H9 (cell line): ENCODE results near the gene PDRG1. TPM values are rescaled to one million over a fixed set of nuclear protein-coding genes. Genes with fewer than 3 reads are reported as not detected.

Experiments used
- DNase-seq: peaks from one replicate; pipeline ENCODE4 v3.0.0-alpha.2; 2017
- H2AFZ ChIP-seq: one replicate; pipeline ENCODE4 v1.6.1; 2013; ENCODE audit warnings: mild to moderate bottlenecking, low read length, control low read depth, moderate library complexity
- H2AK5ac ChIP-seq: 2 replicates; pipeline ENCODE4 v1.6.1; 2013; ENCODE audit warnings: low read length, control low read depth, mixed read lengths; ENCODE audit not compliant: insufficient read length
- H2BK120ac ChIP-seq: one replicate; pipeline ENCODE4 v1.6.1; 2013; ENCODE audit warnings: low read depth, mild to moderate bottlenecking, low read length, control low read depth, inconsistent platforms; ENCODE audit not compliant: poor library complexity, severe bottlenecking
- H2BK12ac ChIP-seq: 2 replicates; pipeline ENCODE4 v1.6.1; 2013; ENCODE audit warnings: low read length, control low read depth, mixed read lengths, low read depth; ENCODE audit not compliant: insufficient read length
- H2BK15ac ChIP-seq: 2 replicates; pipeline ENCODE4 v1.6.1; 2013; ENCODE audit warnings: low read depth, low read length, control low read depth
- H2BK20ac ChIP-seq: one replicate; pipeline ENCODE4 v1.6.1; 2013; ENCODE audit warnings: low read depth, mild to moderate bottlenecking, low read length, control low read depth, inconsistent platforms; ENCODE audit not compliant: poor library complexity, severe bottlenecking
- H2BK5ac ChIP-seq: 2 replicates; pipeline ENCODE4 v1.6.1; 2013; ENCODE audit warnings: low read length, control low read depth, mixed read lengths; ENCODE audit not compliant: insufficient read length
- H3K14ac ChIP-seq: 2 replicates; pipeline ENCODE4 v1.6.1; 2013; ENCODE audit warnings: low read length, control low read depth; ENCODE audit not compliant: insufficient read depth
- H3K18ac ChIP-seq: 2 replicates; pipeline ENCODE4 v1.6.1; 2013; ENCODE audit warnings: low read depth, mild to moderate bottlenecking, mixed read lengths, low read length, control low read depth; ENCODE audit not compliant: insufficient read length
- H3K23ac ChIP-seq: 2 replicates; pipeline ENCODE4 v1.6.1; 2013; ENCODE audit warnings: low read length, control low read depth, mixed read lengths, low read depth; ENCODE audit not compliant: insufficient read length
- H3K23me2 ChIP-seq: 2 replicates; pipeline ENCODE4 v1.6.1; 2013; ENCODE audit warnings: low read depth, mild to moderate bottlenecking, mixed read lengths, low read length, control low read depth; ENCODE audit not compliant: insufficient read length, poor library complexity, severe bottlenecking
- H3K27ac ChIP-seq: 2 replicates; pipeline ENCODE4 v1.5.1; 2013; ENCODE audit warnings: low read length, control low read depth, mixed read lengths, low read depth; ENCODE audit not compliant: insufficient read length
- H3K27me3 ChIP-seq: 2 replicates; pipeline ENCODE4 v1.6.1; 2013; ENCODE audit warnings: low read length, control low read depth, inconsistent platforms; ENCODE audit not compliant: insufficient read depth
- H3K4ac ChIP-seq: 2 replicates; pipeline ENCODE4 v1.6.1; 2013; ENCODE audit warnings: low read depth, mild to moderate bottlenecking, control low read depth, inconsistent platforms, low read length, moderate library complexity
- H3K4me1 ChIP-seq: 2 replicates; pipeline ENCODE4 v1.6.1; 2013; ENCODE audit warnings: low read length, control low read depth, inconsistent platforms; ENCODE audit not compliant: insufficient read depth
- H3K4me2 ChIP-seq: 2 replicates; pipeline ENCODE4 v1.6.1; 2013; ENCODE audit warnings: low read length, control low read depth, mixed read lengths; ENCODE audit not compliant: insufficient read length, insufficient read depth
- H3K56ac ChIP-seq: 2 replicates; pipeline ENCODE4 v1.6.1; 2013; ENCODE audit warnings: low read depth, mild to moderate bottlenecking, mixed read lengths, low read length, control low read depth; ENCODE audit not compliant: insufficient read length
- H3K79me1 ChIP-seq: 2 replicates; pipeline ENCODE4 v1.6.1; 2013; ENCODE audit warnings: low read depth, mild to moderate bottlenecking, moderate library complexity, low read length, control low read depth, inconsistent platforms; ENCODE audit not compliant: insufficient read depth, poor library complexity, severe bottlenecking
- H3K79me2 ChIP-seq: 2 replicates; pipeline ENCODE4 v1.6.1; 2013; ENCODE audit warnings: low read length, control low read depth, inconsistent platforms; ENCODE audit not compliant: insufficient read depth
- H3K9ac ChIP-seq: 2 replicates; pipeline ENCODE4 v1.6.1; 2013; ENCODE audit warnings: low read length, control low read depth, mixed read lengths; ENCODE audit not compliant: insufficient read length; ENCODE audit errors: extremely low read depth
- H3K9me3 ChIP-seq: one replicate; pipeline ENCODE4 v1.6.1; 2013; ENCODE audit warnings: low read depth, low read length, inconsistent platforms; ENCODE audit not compliant: control insufficient read depth
- H3T11ph ChIP-seq: one replicate; pipeline ENCODE4 v1.6.1; 2013; ENCODE audit warnings: mild to moderate bottlenecking, low read length, control low read depth, inconsistent platforms
- H4K20me1 ChIP-seq: one replicate; pipeline ENCODE4 v1.6.1; 2013; ENCODE audit not compliant: control insufficient read depth, insufficient read length, insufficient read depth
- H4K5ac ChIP-seq: 2 replicates; pipeline ENCODE4 v1.6.1; 2013; ENCODE audit warnings: low read depth, mild to moderate bottlenecking, mixed read lengths, low read length, control low read depth; ENCODE audit not compliant: insufficient read length
- H4K8ac ChIP-seq: replicated peaks from 2 replicates; pipeline ENCODE4 v1.6.1; 2013; ENCODE audit warnings: low read length, control low read depth, mixed read lengths, low read depth; ENCODE audit not compliant: insufficient read length
- H4K91ac ChIP-seq: 2 replicates; pipeline ENCODE4 v1.6.1; 2013; ENCODE audit warnings: low read depth, mild to moderate bottlenecking, moderate library complexity, mixed read lengths, low read length, control low read depth; ENCODE audit not compliant: insufficient read length
- H3K27ac Mint-ChIP-seq, 3 experiments: 2 replicates in 2 of 3; 3 replicates in 1 of 3; pipeline ENCODE4 v1.8.0; 2020 to 2021; ENCODE audit warnings: mixed read lengths in 3 of 3, mild to moderate bottlenecking in 1 of 3, moderate library complexity in 1 of 3
- H3K27me3 Mint-ChIP-seq: 2 replicates; pipeline ENCODE4 v1.8.0; 2021; ENCODE audit warnings: low read depth, mild to moderate bottlenecking, moderate library complexity, mixed read lengths
- H3K36me3 Mint-ChIP-seq, 3 experiments: 2 replicates in 2 of 3; 3 replicates in 1 of 3; pipeline ENCODE4 v1.8.0; 2020 to 2021; ENCODE audit warnings: low read depth in 3 of 3, mixed read lengths in 3 of 3; ENCODE audit not compliant: insufficient read depth in 1 of 3
- H3K4me1 Mint-ChIP-seq, 2 experiments: 2 replicates each; pipeline ENCODE4 v1.8.0; 2020; ENCODE audit warnings: mixed read lengths in 2 of 2
- H3K4me3 Mint-ChIP-seq, 2 experiments: 2 replicates in 1 of 2; 3 replicates in 1 of 2; pipeline ENCODE4 v1.8.0; 2020 to 2021; ENCODE audit warnings: mild to moderate bottlenecking in 2 of 2, mixed read lengths in 2 of 2, moderate library complexity in 1 of 2
- H3K9me3 Mint-ChIP-seq, 2 experiments: 2 replicates in 1 of 2; 3 replicates in 1 of 2; pipeline ENCODE4 v1.8.0; 2020; ENCODE audit warnings: mild to moderate bottlenecking in 2 of 2, mixed read lengths in 2 of 2, moderate library complexity in 1 of 2
- WGBS: extraction: QIAGEN DNeasy Blood & Tissue Kit; methylation state at CpG from one replicate; pipeline ENCODE4 v1.1.7; 2013; ENCODE audit warnings: missing lambda C conversion rate, low lambda C conversion rate, mixed read lengths; ENCODE audit not compliant: insufficient read length; ENCODE audit errors: extremely low coverage; 5-methylcytosine and 5-hydroxymethylcytosine counted together
- total RNA-seq: library from RNA; stranded (reverse); gene quantifications from 2 replicates; pipeline ENCODE4 v1.2.1, GENCODE V29; 2021
- TF ChIP-seq, protein P1 (sequence below): fragments of 200-600 bp; sonication (generic); conservative IDR thresholded peaks from 3 replicates; pipeline ENCODE4 v1.8.0; 2021; ENCODE audit warnings: antibody characterized with exemption, mild to moderate bottlenecking

Gene PDRG1
- total RNA-seq, 1 experiment from 2014 or later = 32.2 TPM

DNA sequence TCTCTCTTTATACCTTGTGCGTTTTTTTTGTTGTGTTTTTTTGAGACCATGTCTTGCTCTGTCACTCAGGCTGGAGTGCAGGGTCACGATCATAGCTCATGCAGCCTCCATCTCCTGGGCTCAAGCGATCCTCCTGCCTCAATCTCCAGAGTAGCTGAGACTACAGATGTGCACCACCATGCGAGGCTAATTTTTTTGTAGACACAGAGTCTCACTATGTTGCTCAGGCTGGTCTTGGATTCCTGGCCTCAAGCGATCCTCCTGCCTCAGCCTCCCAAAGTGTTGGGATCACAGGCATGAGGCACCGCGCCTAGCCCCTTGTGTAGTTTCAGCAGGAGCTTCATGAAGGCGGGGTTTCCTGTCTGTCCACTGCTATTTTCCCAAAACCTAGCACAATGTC, 27.3 kb downstream of the PDRG1 start:
- H2AK5ac ChIP-seq = no peak overlapping the region
- Mint-ChIP-seq H3K27me3 (peaks cover 5% of the 10 kb centered on the region), H3K27ac (no peak overlapping the region), H3K36me3 (no peaks in the 10 kb centered on the region; a peak in 1 of 7 replicates), H3K4me3 (no peak overlapping the region), H3K9me3 (no peaks in the 10 kb centered on the region; a peak in 1 of 5 replicates), H3K4me1 (peaks cover 30 to 39% of the 10 kb centered on the region in 2 experiments)
- H3K9me3 ChIP-seq = no peaks in the 10 kb centered on the region
- DNase-seq = no peak
- H3K4me2 ChIP-seq = no peak overlapping the region
- H3K23ac ChIP-seq = no peak overlapping the region
- H2BK15ac ChIP-seq = no peak overlapping the region
- no peak overlapping the region for H3K27ac ChIP-seq
- H3K27me3 ChIP-seq = no peaks in the 10 kb centered on the region
- H3K18ac ChIP-seq = no peak overlapping the region
- no peaks in the 10 kb centered on the region for H3K23me2 ChIP-seq
- no CpG with 5 or more reads among the region's 8 CpGs for WGBS
- no peak overlapping the region for H3K14ac ChIP-seq
- no peak overlapping the region for H4K8ac ChIP-seq
- no peak overlapping the region for H3K9ac ChIP-seq
- H3T11ph ChIP-seq = no peak overlapping the region
- H3K4me1 ChIP-seq = no peaks in the 10 kb centered on the region
- H2AFZ ChIP-seq = no peak overlapping the region
- no peak overlapping the region for H3K56ac ChIP-seq
- TF ChIP-seq, protein P1, sequence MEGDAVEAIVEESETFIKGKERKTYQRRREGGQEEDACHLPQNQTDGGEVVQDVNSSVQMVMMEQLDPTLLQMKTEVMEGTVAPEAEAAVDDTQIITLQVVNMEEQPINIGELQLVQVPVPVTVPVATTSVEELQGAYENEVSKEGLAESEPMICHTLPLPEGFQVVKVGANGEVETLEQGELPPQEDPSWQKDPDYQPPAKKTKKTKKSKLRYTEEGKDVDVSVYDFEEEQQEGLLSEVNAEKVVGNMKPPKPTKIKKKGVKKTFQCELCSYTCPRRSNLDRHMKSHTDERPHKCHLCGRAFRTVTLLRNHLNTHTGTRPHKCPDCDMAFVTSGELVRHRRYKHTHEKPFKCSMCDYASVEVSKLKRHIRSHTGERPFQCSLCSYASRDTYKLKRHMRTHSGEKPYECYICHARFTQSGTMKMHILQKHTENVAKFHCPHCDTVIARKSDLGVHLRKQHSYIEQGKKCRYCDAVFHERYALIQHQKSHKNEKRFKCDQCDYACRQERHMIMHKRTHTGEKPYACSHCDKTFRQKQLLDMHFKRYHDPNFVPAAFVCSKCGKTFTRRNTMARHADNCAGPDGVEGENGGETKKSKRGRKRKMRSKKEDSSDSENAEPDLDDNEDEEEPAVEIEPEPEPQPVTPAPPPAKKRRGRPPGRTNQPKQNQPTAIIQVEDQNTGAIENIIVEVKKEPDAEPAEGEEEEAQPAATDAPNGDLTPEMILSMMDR = no peak
- H2BK5ac ChIP-seq = no peak overlapping the region
- H3K79me2 ChIP-seq = no peaks in the 10 kb centered on the region
- H2BK20ac ChIP-seq = no peak overlapping the region
- no peak overlapping the region for H4K91ac ChIP-seq
- H2BK12ac ChIP-seq = no peak overlapping the region
- no peak overlapping the region for H2BK120ac ChIP-seq
- H3K4ac ChIP-seq = no peak overlapping the region
- H4K5ac ChIP-seq = no peak overlapping the region
- H3K79me1 ChIP-seq = no peaks in the 10 kb centered on the region
- H4K20me1 ChIP-seq = no peaks in the 10 kb centered on the region
